ENCODE measurements around the gene ELOVL5. TPM values are rescaled to one million over a fixed set of nuclear protein-coding genes. Genes with fewer than 3 reads are reported as not detected.

The ELOVL5 gene
- total RNA-seq, 3 donors from 2014 or later (not counting 1 experiment from before 2014, with no cell fraction given), result 72.1 to 99.5 (median 73.7) TPM

GRCh38 chr6:53268858-53269608, 79.7 kb downstream of the ELOVL5 start:
- Mint-ChIP-seq H3K4me3 (no peak overlapping the region), H3K36me3 (peaks cover 17% of the 10 kb centered on the region), H3K27me3 (ENCODE audit: low read depth in 2 of 2) (no peaks in the 10 kb centered on the region), H3K9me3 (no peaks in the 10 kb centered on the region), H3K27ac (no peak overlapping the region), H3K4me1 (peaks cover 19 to 22% of the 10 kb centered on the region in 2 donors)
- Histone ChIP-seq H3K4me3 (ENCODE audit: low read length) (no peak overlapping the region), H3K4me1 (ENCODE audit: control insufficient read depth, insufficient read depth, low read length) (peaks cover 2% of the 10 kb centered on the region), H3K36me3 (ENCODE audit: control insufficient read depth, insufficient read depth, low read length) (peaks cover 82% of the 10 kb centered on the region), H3K9me3 (ENCODE audit: control insufficient read depth, insufficient read depth, low read length) (no peaks in the 10 kb centered on the region), H3K27me3 (ENCODE audit: control insufficient read depth, insufficient read depth, low read length) (no peaks in the 10 kb centered on the region), H3K27ac (ENCODE audit: low read length) (no peak overlapping the region)
- TF ChIP-seq, protein P1, sequence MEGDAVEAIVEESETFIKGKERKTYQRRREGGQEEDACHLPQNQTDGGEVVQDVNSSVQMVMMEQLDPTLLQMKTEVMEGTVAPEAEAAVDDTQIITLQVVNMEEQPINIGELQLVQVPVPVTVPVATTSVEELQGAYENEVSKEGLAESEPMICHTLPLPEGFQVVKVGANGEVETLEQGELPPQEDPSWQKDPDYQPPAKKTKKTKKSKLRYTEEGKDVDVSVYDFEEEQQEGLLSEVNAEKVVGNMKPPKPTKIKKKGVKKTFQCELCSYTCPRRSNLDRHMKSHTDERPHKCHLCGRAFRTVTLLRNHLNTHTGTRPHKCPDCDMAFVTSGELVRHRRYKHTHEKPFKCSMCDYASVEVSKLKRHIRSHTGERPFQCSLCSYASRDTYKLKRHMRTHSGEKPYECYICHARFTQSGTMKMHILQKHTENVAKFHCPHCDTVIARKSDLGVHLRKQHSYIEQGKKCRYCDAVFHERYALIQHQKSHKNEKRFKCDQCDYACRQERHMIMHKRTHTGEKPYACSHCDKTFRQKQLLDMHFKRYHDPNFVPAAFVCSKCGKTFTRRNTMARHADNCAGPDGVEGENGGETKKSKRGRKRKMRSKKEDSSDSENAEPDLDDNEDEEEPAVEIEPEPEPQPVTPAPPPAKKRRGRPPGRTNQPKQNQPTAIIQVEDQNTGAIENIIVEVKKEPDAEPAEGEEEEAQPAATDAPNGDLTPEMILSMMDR (IDR thresholded peaks at IDR 0.05), result no peak
- 98% methylated on average over 5 of the region's 6 CpGs for WGBS (ENCODE audit: insufficient coverage)
- no peak for DNase-seq
- intact Hi-C loops (cut with micrococcal nuclease), result no loop called here
- no peak for ATAC-seq

GRCh38 chr6:53266553-53267090, 82.1 kb downstream of the ELOVL5 start:
- TF ChIP-seq, protein P1 (IDR thresholded peaks at IDR 0.05), result no peak
- ATAC-seq (no peak), DNase-seq (no peak)
- H3K27me3 Mint-ChIP-seq (ENCODE audit: low read depth in 2 of 2), result no peaks in the 10 kb centered on the region
- peaks cover 19% of the 10 kb centered on the region for H3K36me3 Mint-ChIP-seq
- peak overlapping the region; percentile 38 to 44 for H3K27ac Mint-ChIP-seq
- WGBS (ENCODE audit: insufficient coverage), result 98% methylated on average over 4 of the region's 4 CpGs
- H3K4me3 Mint-ChIP-seq, result no peak overlapping the region
- Histone ChIP-seq H3K9me3 (ENCODE audit: control insufficient read depth, insufficient read depth, low read length) (no peaks in the 10 kb centered on the region), H3K27me3 (ENCODE audit: control insufficient read depth, insufficient read depth, low read length) (no peaks in the 10 kb centered on the region), H3K27ac (ENCODE audit: low read length) (no peak overlapping the region), H3K4me1 (ENCODE audit: control insufficient read depth, insufficient read depth, low read length) (peaks cover 2% of the 10 kb centered on the region), H3K36me3 (ENCODE audit: control insufficient read depth, insufficient read depth, low read length) (peaks cover 74% of the 10 kb centered on the region), H3K4me3 (ENCODE audit: low read length) (no peak overlapping the region)
- no peaks in the 10 kb centered on the region for H3K9me3 Mint-ChIP-seq
- intact Hi-C loops (cut with micrococcal nuclease), result no loop called here
- H3K4me1 Mint-ChIP-seq, result peaks cover 13 to 18% of the 10 kb centered on the region in 2 donors

- Mint-ChIP-seq H3K4me1 (peaks cover 13 to 18% of the 10 kb centered on the region in 2 donors), H3K27ac (peak overlapping the region; percentile 17), H3K9me3 (no peaks in the 10 kb centered on the region), H3K36me3 (peaks cover 26% of the 10 kb centered on the region), H3K27me3 (ENCODE audit: low read depth in 2 of 2) (no peaks in the 10 kb centered on the region), H3K4me3 (no peak overlapping the region)
- H3K36me3 ChIP-seq (ENCODE audit: control insufficient read depth, insufficient read depth, low read length), result peaks cover 73% of the 10 kb centered on the region
- no peaks in the 10 kb centered on the region for H3K27me3 ChIP-seq (ENCODE audit: control insufficient read depth, insufficient read depth, low read length)
- ATAC-seq (no peak), DNase-seq (no peak)
- TF ChIP-seq, protein P1 (IDR thresholded peaks at IDR 0.05), result no peak
- WGBS (ENCODE audit: insufficient coverage), result 58% methylated on average over 4 of the region's 5 CpGs
- no peak overlapping the region for H3K4me3 ChIP-seq (ENCODE audit: low read length)
- no peak overlapping the region for H3K27ac ChIP-seq (ENCODE audit: low read length)
- intact Hi-C loops (cut with micrococcal nuclease), result no loop called here
- peaks cover 2% of the 10 kb centered on the region for H3K4me1 ChIP-seq (ENCODE audit: control insufficient read depth, insufficient read depth, low read length)
- H3K9me3 ChIP-seq (ENCODE audit: control insufficient read depth, insufficient read depth, low read length), result no peaks in the 10 kb centered on the region
These were observed 83.7 kb downstream of the ELOVL5 start for GRCh38 chr6:53264915-53265607.
